Spleen (tissue), 11 donors: ENCODE results near the gene PRKG1. TPM values are rescaled to one million over a fixed set of nuclear protein-coding genes. Genes with fewer than 3 reads are reported as not detected.

Source experiments
- DNase-seq: peaks from one replicate; pipeline ENCODE4 v3.0.0-alpha.2; 2020
- H3K27ac ChIP-seq, 8 donors: fragments of 200-600 bp; sonication (generic) in 7 of 8; 1 replicate in 4 of 8; 2 replicates in 4 of 8; pipeline versions ENCODE4 v1.5.0 to v1.8.0; 2016 to 2021; ENCODE audit warnings: inconsistent platforms in 4 of 8, mild to moderate bottlenecking in 4 of 8, moderate library complexity in 1 of 8
- H3K27me3 ChIP-seq, 7 donors: fragments of 200-600 bp; sonication (generic) in 6 of 7; replicated peaks in 1 of 7; 1 replicate in 4 of 7; 2 replicates in 3 of 7; pipeline versions ENCODE4 v1.5.0 to v1.8.0; 2016 to 2021; ENCODE audit warnings: inconsistent platforms in 3 of 7, mild to moderate bottlenecking in 1 of 7
- H3K36me3 ChIP-seq, 6 donors: fragments of 200-600 bp; sonication (generic) in 5 of 6; 1 replicate in 4 of 6; 2 replicates in 2 of 6; pipeline versions ENCODE4 v1.5.0 to v1.8.0; 2016 to 2021; ENCODE audit warnings: inconsistent platforms in 2 of 6
- H3K4me1 ChIP-seq, 6 donors: fragments of 200-600 bp; sonication (generic) in 5 of 6; 1 replicate in 3 of 6; 2 replicates in 3 of 6; pipeline versions ENCODE4 v1.5.0 to v1.8.0; 2016 to 2021; ENCODE audit warnings: inconsistent platforms in 3 of 6
- H3K4me3 ChIP-seq, 8 donors: fragments of 200-600 bp; sonication (generic) in 7 of 8; 1 replicate in 4 of 8; 2 replicates in 4 of 8; pipeline versions ENCODE4 v1.5.0 to v1.8.0; 2016 to 2021; ENCODE audit warnings: inconsistent platforms in 4 of 8, mild to moderate bottlenecking in 4 of 8, moderate library complexity in 2 of 8
- H3K9me3 ChIP-seq, 8 donors: fragments of 200-600 bp; sonication (generic) in 7 of 8; 1 replicate in 4 of 8; 2 replicates in 4 of 8; pipeline versions ENCODE4 v1.5.0 to v1.8.0; 2016 to 2021; ENCODE audit warnings: inconsistent platforms in 4 of 8
- POLR2A ChIP-seq, 3 donors: fragments of 450-650 bp; IDR thresholded peaks; one replicate each; pipeline ENCODE4 v1.5.1; 2017; ENCODE audit warnings: antibody characterized with exemption in 3 of 3, mild to moderate bottlenecking in 1 of 3
- POLR2AphosphoS5 ChIP-seq, 3 donors: sonication (generic); formaldehyde crosslinking; IDR thresholded peaks; one replicate each; pipeline ENCODE4 v1.5.1; 2017; ENCODE audit warnings: antibody characterized with exemption in 3 of 3
- WGBS, 5 donors: extraction: QIAGEN DNeasy Blood & Tissue Kit in 3 of 5; methylation state at CpG; one replicate each; pipeline versions ENCODE4 v1.1.5 to v1.1.7; 2013 to 2018; 5-methylcytosine and 5-hydroxymethylcytosine counted together
- intact Hi-C: fragments of 100-400 bp; cut with DNase I; formaldehyde crosslinking; loops from one replicate; pipeline ENCODE4 v1.15.0; 2023; ENCODE audit warnings: low total_unique reads
- polyA plus RNA-seq, 3 donors: library from polyadenylated mRNA; stranded (reverse); fragments of 200-250 nt; gene quantifications; one replicate each; pipeline ENCODE4 v1.2.1, GENCODE V29; 2013
- total RNA-seq, 7 donors: library from RNA; depleted of rRNA in 3 of 7; stranded (reverse); fragments of >200 nt in 3 of 7; fragmentation: NEBNext Ultra II Directional in 4 of 7; extraction: Animal tissue kit (Norgen Biotek cat#: 25700) in 4 of 7; gene quantifications; one replicate each; pipeline versions ENCODE4 v1.1.0 to v1.2.1, GENCODE V29; 2016 to 2021
- TF ChIP-seq, protein P1 (sequence below), 11 experiments: fragments of 200-600 bp in 7 of 11; fragments of 450-650 bp in 4 of 11; sonication (generic) in 4 of 11; IDR thresholded peaks in 8 of 11; conservative IDR thresholded peaks in 3 of 11; 1 replicate in 7 of 11; 2 replicates in 4 of 11; pipeline versions ENCODE4 v1.4.0 to v1.8.0; 2016 to 2021; ENCODE audit warnings: antibody characterized with exemption in 11 of 11, inconsistent platforms in 4 of 11, mild to moderate bottlenecking in 1 of 11
- donor health status: healthy with polysubstance abuse.
- donor health status: DM: no; HTN: no; CAD: no; lungs with moderate emphysema.
- donor health status: DM: no; HTN: no; CAD: no.
- donor health status: Bipolar disorder and iron deficiency.
- donor health status: healthy.
- donor health status: DM: no; HTN: no; CAD: no.
- donor health status: DM: yes; HTN: yes; CAD: no.

Gene PRKG1
- total and polyA plus RNA-seq, 10 donors: 0.65 to 10.5 (median 7.2) TPM

DNA sequence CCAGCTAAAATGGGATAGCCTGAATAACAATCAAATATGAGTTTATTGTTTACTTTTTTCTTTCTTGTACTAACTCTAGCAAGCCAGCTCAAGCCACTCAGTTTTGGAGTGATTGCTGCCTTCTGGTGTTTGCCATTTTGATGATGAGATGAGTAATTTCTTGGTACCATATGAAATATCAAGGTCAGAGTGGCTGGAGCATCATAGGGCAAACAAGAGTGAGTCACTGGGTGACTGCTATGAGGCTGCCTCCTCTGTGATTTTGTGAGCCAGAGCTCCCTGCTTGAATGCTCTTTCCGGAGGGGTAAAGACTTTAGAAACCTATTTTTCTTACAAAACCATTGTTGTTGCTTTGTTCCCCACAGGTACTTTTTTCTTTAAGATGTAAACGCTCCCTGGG lies 295.6 kb downstream of the PRKG1 start:
- no peak for DNase-seq
- intact Hi-C loops: no loop called here
- no peak overlapping the region for H3K27ac ChIP-seq
- no peaks in the 10 kb centered on the region for H3K9me3 ChIP-seq
- TF ChIP-seq POLR2A (IDR thresholded peaks at IDR 0.05) (no peak), POLR2AphosphoS5 (IDR thresholded peaks at IDR 0.05) (no peak)
- TF ChIP-seq, protein P1, sequence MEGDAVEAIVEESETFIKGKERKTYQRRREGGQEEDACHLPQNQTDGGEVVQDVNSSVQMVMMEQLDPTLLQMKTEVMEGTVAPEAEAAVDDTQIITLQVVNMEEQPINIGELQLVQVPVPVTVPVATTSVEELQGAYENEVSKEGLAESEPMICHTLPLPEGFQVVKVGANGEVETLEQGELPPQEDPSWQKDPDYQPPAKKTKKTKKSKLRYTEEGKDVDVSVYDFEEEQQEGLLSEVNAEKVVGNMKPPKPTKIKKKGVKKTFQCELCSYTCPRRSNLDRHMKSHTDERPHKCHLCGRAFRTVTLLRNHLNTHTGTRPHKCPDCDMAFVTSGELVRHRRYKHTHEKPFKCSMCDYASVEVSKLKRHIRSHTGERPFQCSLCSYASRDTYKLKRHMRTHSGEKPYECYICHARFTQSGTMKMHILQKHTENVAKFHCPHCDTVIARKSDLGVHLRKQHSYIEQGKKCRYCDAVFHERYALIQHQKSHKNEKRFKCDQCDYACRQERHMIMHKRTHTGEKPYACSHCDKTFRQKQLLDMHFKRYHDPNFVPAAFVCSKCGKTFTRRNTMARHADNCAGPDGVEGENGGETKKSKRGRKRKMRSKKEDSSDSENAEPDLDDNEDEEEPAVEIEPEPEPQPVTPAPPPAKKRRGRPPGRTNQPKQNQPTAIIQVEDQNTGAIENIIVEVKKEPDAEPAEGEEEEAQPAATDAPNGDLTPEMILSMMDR (IDR thresholded peaks at IDR 0.05 in 8 of 11, conservative IDR thresholded peaks at IDR 0.05 in 3 of 11): no peak
- WGBS, 5 donors: 71 to 87% (median 85%) methylated on average over 2 of the region's 2 CpGs
- no peaks in the 10 kb centered on the region for H3K36me3 ChIP-seq
- H3K27me3 ChIP-seq: no peaks in the 10 kb centered on the region
- H3K4me3 ChIP-seq: no peak overlapping the region
- no peaks in the 10 kb centered on the region for H3K4me1 ChIP-seq

DNA sequence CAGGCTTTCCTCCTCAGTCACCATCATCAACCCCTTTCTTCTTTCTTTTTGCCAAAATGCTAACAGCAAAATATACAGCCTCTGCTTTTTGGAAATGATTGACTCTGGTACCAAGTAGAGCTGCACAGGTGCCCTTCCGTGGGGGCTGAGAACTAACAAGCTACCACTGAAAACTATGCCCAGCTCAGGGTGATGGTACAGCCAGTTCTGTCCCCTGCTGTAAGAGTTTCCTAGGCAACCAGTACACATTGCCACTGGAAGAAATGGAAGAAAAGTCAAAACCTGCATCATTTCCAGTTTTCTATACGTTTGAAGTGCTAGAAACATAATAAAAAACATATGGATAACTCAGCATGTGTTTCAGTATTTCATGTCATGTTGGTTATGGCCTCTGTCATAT lies 297.5 kb downstream of the PRKG1 start:
- WGBS, 5 donors: 49 to 71% (median 65%) methylated on average over 2 of the region's 2 CpGs
- H3K4me1 ChIP-seq: no peaks in the 10 kb centered on the region
- no peak for DNase-seq
- TF ChIP-seq POLR2A (IDR thresholded peaks at IDR 0.05) (no peak), POLR2AphosphoS5 (IDR thresholded peaks at IDR 0.05) (no peak)
- no peaks in the 10 kb centered on the region for H3K27me3 ChIP-seq
- intact Hi-C loops: no loop called here
- no peak overlapping the region for H3K4me3 ChIP-seq
- H3K27ac ChIP-seq: no peak overlapping the region
- H3K36me3 ChIP-seq: no peaks in the 10 kb centered on the region
- H3K9me3 ChIP-seq: no peaks in the 10 kb centered on the region

DNA sequence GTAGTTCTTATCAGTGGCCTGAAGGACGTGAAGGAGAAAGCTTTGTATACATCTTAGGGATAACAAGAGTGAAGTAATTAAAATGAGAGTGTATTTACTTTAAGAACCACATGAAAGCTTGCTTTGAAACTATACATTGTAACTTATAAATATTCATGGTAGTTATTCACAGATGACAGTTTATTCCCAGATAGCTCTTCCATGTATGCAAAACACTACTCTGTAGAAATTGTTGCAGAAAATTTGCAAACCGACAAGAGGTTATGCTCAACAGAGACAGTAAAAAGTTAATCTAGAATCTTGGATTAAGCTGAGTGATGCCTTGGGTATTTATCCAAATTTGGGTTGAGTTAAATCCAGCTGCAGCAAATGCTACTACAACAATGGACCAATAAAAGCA lies 301.5 kb downstream of the PRKG1 start:
- no peak overlapping the region for H3K4me3 ChIP-seq
- no peaks in the 10 kb centered on the region for H3K27me3 ChIP-seq
- TF ChIP-seq, protein P1 (IDR thresholded peaks at IDR 0.05 in 8 of 11, conservative IDR thresholded peaks at IDR 0.05 in 3 of 11): no peak
- no peak for TF ChIP-seq POLR2A (IDR thresholded peaks at IDR 0.05)
- TF ChIP-seq POLR2AphosphoS5 (IDR thresholded peaks at IDR 0.05): no peak
- H3K9me3 ChIP-seq: no peaks in the 10 kb centered on the region
- intact Hi-C loops: no loop called here
- no peaks in the 10 kb centered on the region for H3K4me1 ChIP-seq
- no peak for DNase-seq
- 73 to 92% (median 82%) methylated on average over 2 of the region's 2 CpGs for WGBS, 5 donors
- H3K27ac ChIP-seq: no peak overlapping the region
- H3K36me3 ChIP-seq: no peaks in the 10 kb centered on the region

DNA sequence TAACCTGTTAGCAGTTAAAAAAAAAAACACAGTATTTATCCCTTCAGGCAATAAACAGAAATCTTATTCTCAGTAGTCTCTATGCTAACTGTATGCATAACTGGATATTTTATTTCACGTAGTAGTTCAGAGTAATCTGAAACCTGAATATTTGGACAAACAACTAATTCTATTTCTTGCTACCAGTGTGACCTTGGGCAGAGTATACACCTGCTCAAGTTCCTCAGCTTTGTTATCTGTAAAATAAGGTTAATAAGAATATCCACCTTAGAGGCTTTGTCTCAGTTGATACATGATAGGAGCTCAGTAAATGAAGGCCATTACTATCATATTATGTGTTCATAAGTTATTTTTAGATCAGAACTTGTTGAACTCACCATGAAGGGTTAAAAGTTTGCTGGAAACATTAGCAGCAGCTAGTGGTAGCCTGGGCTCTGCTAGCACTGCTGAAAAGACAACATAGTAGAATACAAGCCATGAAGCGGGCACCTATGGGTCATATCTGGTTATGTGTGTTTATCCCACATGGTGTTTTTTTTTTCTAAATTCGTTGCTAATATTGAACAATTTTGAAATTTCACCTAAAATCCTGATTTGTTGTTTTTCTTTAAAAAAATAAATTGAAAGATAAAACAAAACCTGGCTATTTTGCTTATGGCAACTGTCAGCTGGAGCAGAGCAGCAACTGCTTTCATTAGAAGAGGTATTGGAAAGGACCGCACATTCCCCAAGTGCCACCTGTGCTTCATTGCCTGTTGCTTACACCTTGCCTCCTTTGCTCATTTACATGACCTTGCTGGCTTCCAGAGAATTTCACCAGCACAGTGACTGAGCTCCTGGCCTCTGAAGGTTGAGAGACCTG lies 303.0 kb downstream of the PRKG1 start:
- Histone ChIP-seq H3K27ac (no peak overlapping the region), H3K4me3 (no peak overlapping the region), H3K36me3 (no peaks in the 10 kb centered on the region), H3K9me3 (no peaks in the 10 kb centered on the region), H3K27me3 (no peaks in the 10 kb centered on the region), H3K4me1 (no peaks in the 10 kb centered on the region)
- DNase-seq: no peak
- 81 to 88% (median 85%) methylated on average over 4 of the region's 4 CpGs for WGBS, 5 donors
- TF ChIP-seq, protein P1 (IDR thresholded peaks at IDR 0.05 in 8 of 11, conservative IDR thresholded peaks at IDR 0.05 in 3 of 11): no peak
- TF ChIP-seq POLR2AphosphoS5 (IDR thresholded peaks at IDR 0.05) (no peak), POLR2A (IDR thresholded peaks at IDR 0.05) (no peak)
- intact Hi-C loops: no loop called here
